GM21825 (cell line): ENCODE measurements around the gene ZNHIT1.

Experiments used
- ATAC-seq: cut with Tn5 transposase; IDR thresholded peaks from one replicate; pipeline ENCODE4 v1.9.1; 2021; ENCODE audit warnings: mild to moderate bottlenecking, moderate library complexity; ENCODE audit not compliant: unreplicated experiment

ZNHIT1 gene

DNA sequence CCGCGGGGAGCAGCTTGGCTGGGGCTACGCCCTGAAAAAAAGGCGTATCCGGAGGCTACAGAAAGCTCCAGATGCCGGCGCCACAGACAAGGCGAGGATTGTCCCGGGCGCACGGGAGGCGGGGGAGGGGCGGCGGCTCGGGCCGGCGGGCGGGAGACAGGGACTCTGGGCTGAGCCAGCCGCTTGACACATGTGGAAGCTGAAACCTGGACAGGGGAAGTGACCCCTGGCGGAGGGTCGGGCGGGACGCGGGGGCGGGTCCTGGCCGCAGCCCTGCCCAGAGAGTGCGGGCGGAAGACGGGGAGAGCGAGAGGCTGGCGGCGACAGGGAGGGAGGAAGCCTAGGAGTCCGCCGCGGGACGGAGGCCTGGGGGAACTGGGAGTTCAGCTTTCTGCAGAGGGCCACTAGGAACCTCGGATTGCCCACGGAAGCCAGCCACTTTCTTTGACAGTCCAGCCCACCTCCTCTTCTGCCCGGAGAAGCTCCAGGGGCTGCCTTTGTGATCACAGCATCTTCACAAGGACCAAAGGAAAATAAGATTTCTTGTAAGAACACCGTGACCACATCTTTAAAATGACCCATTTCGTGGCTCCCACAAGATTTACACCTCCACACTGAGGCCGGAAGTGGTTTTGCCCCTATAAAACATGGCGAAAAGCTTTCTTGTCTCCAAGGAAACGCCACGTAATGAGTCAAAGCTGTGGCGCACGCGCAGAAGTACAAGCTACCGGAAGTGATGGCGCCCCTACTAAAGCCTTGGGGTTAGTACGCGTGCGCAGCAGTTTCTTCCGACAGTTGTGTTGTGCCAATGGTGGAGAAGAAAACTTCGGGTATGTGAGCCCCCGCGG lies at the start of gene ZNHIT1, which contains the start of gene PLOD3:
ZNHIT1 (plus strand) TSS at position 778 of the 848 bp plus-strand sequence; CDS start at position 809, 31 bp downstream.
PLOD3 (minus strand) TSS at position 194 of the 848 bp plus-strand sequence. CDS start 307 bp downstream, outside the sequence.
- ATAC-seq: peak; percentile 57

DNA sequence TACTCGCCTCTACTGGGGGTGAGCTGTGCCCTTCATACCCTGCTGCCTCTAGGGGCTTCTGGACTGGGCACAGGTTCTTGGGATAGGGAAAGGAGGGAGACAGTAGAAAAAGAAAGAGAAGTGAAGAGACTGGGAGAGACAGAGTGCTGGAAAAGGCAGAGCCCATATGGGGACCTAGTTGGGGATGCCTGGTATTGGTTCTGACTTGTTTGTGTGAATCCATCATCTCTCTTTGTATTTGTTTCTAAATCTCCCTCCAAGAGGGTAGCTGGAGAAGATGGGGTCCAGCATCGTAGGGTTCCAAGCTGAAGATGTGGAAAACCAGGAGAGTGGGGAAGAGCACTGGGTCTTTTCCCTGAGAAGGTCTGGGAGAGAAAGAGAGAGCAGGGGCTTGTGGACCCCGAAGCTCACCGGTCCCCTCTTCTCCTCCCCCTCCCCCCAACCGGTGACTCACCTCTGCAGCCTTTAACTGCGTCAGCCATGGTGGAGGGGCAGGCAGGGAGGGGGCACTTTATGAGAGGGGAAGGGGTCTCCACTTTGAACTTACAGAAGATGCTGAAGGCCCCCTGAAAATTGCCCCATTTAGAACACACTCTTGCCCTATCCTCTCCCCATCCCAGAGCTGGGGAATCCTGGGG lies 49.4 kb upstream of the ZNHIT1 start:
- no peak for ATAC-seq

DNA sequence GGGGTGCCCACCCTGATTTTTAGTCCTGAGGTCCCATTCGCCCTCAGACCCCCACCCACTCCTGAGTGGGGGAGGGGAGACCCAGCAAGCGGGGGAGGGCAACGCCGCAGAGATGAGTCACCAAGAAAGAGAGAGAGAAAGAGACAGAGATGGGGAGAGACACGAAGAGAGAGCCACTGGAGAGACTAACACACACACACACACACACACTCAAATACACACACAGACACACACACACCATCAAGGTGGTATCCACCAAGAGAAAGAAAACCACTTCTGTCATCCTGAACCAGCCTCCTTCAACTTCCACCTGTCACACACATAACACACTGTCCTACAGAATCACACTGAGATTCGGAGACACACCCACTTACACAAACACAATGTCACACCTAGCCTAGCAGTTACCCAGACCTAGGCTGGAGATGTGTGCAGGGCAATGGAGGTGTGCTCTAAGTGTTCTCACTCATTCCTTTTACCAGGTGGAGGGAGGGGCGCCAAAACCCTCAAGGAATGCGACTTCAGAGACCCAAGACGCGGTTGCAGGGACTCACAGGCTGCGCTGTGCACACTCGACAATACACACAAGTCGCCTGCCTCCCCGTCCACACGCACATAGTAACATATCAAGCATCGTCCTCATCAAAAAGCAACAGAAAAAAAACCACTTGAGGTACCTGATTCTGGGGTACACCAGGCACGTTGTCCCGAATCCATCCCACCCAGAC lies 48.7 kb upstream of the ZNHIT1 start:
- no peak for ATAC-seq

DNA sequence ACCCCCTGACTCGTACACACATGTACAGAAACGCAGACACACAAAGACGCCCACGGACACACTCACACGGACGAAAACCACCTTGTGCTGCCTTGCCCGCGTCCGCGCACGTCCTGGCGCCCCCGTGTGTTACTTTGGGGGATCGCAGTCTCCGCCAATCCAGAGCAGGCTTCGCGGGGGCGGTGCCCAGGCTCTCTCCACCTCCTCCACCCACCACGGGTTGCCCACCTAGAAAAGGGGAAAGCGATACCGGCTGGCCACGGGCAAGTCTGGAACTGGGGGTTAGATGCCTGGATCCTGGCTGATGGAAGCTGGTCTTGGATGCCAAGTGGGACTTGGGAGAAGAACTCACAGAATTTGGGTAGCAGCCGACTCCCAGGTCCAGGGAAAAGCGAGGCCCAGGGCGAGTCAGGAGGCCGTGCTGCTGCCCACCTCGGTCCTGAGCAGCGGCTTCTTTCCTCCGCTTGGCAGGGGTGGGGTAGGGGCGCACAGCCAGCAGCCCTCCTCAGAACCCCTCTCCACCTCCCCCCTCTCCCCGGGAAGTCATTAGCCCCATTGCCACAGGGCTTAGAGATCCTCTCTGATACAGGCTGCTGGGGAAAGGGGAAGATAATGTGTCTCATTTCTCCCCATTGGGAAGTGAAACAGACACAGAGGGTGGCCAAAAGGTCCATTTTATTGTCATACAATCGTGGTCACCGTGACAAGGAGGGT lies 48.0 kb upstream of the ZNHIT1 start:
- ATAC-seq: no peak

DNA sequence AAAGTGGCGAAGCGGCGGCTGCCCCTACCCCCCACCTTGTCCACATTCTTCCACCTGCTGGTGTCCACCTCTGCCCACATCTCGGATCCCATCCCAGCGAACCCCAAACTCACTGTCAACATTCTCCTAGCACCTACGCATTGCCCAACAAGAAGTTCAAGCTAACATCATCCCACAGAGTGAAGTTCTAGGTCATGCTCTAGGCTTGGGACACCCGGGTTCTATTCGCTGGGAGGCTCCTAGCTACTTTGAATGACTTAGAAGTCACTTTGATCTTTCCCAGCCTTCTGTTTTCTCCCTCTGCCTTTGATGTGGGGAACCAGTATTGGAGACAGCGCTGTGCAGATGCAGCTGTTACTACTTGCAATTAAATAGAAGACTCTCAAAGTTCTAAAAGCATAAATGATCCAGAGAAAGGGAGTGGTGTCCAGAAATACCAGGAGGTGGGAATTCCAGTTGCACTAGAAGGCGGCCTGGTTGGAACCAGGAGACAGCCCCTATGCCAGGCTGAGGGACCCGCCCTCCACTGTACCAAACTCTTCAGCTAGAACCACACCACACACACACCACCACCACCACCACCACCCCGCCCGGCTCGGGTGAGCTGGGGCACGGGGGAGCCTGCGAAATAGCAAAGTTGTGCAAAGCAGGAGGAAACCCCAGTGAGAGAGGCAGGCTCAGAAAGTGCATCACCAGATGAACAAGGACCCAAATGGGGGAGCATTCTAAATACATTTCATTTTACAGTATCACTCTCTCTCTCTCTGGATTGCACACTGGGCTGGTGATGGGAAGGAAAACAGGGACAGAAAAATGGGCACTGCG lies 47.1 kb upstream of the ZNHIT1 start:
- ATAC-seq: no peak

DNA sequence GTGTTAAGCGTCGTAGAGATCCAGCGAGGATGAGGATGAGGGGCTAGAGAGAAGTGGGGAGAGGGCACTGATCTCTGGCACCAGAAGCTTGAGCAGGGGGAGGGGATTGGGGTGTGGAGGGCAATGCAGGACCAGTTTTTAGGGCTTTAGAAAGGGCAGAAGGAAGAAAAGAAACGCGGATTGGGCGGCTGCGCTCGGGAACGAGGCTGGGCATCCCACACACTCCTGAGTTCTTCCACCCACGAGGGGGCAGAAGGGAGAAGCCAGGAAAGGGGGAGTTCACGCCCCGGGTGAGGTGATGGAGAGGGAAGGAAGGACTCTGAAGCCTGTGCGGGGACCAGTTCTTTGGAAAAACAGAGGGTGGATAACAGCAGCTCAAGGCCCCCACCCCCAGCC lies 46.5 kb upstream of the ZNHIT1 start:
- ATAC-seq: no peak

DNA sequence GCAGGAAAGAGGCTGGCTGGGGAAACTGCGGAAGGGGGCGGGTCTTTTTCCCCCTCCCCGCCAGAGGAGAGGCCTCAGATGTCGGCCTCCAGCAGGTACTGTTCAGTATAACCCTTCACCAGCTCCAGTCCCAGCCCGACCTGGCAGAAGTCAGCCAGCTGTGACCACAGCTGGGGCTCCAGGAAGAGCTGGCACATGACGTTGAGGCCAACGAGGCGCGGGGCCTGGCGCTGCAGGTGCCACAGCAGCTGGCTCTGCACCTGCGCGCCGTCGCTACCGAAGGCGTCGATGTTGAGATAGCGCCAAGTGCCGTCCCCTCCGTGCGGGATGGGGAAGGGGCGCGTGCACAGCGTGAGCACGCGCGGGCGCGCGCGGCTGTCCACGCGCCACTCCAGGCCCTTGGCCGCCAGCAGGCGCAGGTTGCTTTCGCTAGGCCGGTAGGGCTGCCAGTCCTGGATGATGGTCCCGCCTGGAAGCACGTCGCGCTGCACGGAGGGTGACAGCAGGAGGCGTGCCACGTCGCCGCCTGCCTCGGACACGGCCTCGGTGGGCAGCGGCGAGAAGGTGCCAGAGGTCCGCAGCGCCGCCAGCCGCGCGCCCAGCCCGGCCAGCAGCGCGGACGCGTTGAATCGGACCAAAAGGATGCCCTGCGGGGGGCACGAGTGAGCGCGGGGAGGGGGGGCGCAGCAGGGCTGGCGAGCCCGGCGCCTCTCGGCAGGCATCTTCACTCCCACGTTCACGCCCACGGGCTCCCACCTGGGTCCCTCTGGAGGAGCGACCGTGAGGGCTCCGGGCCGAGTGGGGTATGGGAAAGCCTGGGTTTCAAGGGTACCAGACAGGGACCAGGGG lies 45.7 kb upstream of the ZNHIT1 start:
- no peak for ATAC-seq

DNA sequence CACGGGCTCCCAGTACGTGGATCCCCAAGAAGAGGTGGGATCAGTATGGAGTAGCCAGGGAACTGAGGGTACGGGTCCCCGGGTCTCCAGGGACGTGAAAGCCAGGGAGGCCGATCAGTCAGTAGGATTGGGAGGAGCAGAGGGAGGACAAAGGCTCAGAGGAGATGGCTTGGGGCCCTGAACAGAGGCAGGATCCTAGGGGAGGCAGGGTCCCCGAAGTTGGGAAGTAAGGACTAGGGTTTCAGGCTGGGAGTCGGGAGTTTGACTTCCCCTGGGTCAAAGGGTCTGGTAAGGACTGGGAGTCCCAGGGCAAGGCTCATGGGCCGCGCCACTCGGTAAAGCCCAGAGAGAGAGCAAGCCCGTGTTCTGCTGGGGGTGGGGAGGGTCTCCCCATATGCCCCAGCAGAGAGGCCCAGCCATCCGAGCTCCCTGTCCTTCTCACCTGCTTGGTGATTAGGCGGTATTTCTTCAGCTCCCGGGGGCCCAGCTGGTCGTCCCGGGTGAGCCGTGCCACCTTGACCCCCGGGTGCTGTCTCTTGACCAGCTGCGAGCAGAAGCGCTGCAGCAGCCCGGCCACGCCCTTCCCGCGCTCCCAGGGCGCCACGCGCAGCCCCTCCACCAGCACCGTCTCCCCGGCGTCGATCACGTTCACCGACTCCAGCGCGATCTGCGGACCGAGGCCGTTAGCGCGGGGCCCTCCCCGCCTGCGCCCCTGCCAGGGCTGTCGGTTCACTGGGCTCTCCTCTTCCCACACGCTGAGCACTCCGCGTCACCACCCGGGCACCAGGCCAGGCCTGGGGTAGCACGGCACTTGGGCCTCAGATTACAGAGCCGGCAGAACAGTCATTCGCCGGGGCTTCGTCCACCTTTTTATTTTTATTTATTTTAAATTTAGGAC lies 44.9 kb upstream of the ZNHIT1 start:
- no peak for ATAC-seq

DNA sequence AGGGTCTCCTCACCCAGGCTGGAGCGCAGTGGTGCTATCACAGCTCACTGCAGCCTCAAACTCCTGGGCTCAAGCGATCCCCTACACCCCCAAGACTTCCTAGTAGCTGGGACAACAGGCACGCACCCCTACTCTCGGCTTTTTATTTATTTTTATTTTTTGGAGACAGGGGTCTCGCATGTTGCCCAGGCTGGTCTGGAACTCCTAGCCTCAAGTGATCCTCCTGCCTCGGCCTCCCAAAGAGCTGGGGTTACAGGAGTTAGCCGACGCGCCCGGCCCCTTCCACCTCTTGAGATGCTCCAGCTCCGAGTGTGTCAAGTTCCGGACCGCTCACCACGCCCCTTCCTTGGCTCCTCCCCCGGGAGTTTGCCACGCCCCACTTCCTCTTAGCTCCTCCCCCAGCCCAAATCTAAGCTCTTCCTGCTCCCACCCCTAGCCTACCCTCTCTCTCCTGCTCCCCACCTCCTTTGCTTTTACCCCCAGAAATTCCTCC lies 44.2 kb upstream of the ZNHIT1 start:
- ATAC-seq: peak; percentile 40

DNA sequence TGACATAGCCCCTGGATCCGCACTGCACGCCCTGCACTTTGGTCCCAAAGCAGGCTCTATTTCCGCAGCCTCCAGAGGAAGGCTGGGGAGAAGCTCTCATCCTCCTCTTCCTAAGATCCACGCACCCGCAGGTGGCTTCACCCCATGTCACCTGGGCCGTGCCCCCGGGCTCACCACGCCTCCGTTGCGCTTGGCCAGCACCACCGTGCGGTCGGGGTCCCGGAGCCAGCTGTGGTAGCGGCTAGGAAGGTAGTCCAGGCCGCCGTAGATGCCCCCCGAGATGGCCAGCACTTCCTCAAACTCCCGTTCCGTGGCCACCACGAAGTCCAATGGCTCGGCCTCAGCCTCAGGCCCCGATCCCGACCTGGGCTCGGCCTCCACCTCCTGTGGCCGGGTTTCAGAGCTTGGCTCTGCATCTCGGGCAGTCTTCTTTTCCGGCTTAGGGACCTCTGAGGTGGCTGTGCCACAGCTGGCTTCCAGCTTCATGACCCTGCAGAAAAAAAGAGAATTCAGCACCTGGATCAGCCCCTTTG lies 43.6 kb upstream of the ZNHIT1 start:
- ATAC-seq: no peak

DNA sequence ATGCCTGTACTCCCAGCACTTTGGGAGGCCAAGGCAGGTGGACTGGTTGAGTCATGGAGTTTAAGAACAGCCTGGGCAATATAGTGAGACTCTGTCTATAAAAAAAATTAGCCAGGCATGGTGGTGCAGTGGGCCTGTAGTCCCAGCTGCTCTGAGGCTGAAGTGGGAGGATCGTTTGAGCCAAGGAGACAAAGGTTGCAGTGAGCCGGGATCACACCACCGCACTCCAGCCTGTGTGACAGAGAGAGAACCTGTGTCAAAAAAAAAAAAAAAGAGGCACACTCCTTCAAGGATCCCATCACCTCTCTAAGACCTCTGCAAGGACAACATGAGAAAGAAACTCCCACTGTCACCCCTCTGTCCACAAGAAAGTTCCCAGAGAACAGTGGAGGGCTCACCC lies 42.3 kb upstream of the ZNHIT1 start:
- no peak for ATAC-seq

DNA sequence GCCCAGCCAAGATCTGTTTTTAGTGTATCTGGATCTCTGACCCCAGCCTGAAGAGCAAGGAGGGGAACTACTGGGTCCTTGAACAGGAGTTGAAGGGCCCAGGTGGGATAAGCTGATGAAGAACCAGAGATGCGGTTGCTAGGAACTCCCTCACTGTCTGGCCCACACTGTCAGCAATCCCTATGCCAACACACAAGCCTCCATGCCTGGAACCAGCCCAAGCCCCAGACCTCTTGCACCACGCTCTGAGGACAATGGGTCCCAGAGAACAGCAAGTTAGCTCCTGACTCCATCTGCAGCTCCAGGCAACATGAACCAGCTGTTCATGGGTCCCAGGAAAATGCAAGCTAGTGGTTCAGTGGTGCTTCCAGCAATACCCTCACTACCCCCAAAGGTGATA lies 40.3 kb upstream of the ZNHIT1 start:
- no peak for ATAC-seq

DNA sequence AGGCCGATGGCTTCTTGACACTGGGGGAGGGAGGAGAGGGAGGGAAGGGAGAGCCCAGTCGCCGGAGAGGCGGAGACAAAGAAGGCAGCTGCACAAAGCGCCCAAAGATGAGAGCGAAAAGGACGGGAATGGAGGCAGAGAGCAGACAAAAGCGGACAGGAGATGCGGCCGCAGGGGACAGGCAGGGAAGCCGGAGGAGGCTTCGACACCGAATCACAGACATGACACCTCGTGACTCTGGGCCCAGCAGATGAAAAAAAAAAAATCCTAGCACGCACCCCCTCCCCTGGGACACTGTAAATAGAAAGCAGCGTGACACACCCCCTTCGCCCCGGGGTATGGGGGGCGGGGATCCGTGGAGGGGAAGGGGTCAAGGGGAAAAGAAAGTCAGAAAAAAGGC lies 38.8 kb upstream of the ZNHIT1 start:
- no peak for ATAC-seq

DNA sequence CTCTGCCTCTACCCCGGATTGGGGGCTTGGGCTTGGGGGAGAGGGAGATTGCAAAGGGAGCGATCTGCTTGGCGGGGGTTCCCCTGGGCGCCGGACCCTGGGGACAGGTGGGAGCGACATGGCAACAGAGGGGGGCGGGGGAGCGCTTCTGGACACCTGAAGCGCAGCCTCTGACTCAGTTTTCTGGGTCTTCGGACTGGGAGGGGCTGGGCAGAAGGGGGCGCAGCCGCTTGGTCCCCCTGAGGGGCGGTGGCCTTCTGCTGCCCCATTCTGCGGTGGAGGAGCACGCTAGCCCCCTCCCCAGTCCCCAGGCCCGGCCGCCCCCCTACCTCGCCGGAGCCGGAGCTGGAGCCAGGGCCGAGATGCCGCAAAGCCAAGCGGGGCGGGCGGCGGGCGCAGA lies 38.3 kb upstream of the ZNHIT1 start:
- ATAC-seq: no peak

DNA sequence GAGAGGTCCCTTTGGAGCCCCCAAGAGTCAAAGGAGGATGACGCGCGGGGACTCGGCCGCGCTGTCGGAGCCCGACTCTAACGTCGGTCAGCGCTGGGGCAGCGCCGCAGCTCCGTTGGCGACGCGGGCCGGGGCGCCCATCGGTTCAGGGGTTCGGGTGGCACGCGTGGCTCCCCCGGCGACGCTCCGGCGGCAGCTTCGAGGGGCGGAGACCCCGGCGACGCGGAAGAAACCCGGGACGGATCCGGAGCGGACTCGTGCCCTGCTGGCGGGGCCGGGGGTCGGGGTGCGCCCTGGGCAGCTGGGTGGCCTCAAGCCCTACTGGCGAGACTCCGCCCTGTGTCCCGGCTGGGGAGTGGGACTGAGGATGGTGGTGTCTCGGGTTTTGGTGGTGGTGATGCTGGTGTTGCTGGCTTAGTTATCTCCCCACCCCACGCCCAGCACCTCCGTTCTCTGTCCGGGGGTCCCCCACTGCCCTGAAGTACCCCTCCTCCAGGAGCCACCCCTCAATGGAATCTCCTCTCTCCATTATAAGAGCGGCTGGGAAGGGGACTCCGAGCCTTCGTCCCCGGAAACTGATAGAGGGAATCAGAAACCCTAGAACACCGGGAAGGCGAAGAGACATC lies 37.7 kb upstream of the ZNHIT1 start, which contains the start of gene NAT16:
NAT16 (minus strand) TSS at position 164 of the 626 bp plus-strand sequence. CDS start 5,486 bp downstream, outside the sequence.
- ATAC-seq: no peak

DNA sequence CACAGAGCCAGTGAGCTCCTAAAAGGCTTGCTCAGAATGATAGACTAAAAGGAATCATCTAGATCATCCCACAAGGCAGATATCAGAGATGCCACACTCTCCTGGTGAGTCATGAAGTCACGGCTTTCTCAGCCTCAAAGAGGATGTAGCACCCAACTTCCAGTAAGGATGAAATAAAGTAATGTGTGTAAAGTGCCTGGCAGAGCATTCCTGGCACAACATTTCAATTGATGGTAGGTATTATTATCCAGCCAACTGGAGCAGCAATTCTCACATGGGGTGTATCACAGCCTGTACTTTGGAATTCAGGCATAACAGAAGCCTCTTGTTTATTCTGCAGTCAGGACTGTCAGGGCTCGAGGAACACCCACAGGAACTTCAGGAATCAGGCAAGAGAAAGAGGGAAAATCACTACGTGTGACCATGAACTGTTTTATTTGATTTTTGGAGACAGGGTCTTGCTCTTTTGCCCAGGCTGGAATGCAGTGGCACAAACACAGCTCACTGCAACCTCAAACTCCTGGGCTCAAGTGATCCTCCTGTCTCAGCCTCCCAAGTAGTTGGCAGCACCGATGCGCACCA lies 32.6 kb upstream of the ZNHIT1 start:
- ATAC-seq: no peak

DNA sequence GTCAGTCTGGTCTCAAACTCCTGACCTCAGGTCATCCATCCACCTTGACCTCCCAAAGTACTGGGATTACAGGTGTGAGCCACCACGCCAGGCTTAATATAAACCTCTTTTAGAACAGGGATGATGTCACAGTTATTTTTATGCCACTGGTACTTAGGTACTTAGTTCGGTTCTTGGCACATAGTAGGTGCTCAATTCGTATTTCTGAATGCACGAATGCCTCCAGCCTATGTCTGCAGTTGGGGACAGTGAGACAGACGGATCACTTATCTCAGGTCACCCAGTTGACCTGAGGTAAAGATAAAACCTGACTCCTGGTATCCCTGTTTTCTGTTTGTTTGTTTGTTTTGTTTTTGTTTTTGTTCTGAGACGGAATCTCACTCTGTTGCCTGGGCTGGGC lies 31.8 kb upstream of the ZNHIT1 start:
- no peak for ATAC-seq
